Epithelial cell of proximal tubule (primary cell): Measurements from ENCODE around the gene FOXE3. TPM values are rescaled to one million over a fixed set of nuclear protein-coding genes. Genes with fewer than 3 reads are reported as not detected.

Source experiments
- DNase-seq: peaks from one replicate; pipeline ENCODE4 v3.0.0-alpha.2; 2011; ENCODE audit warnings: low read depth
- H3K4me3 ChIP-seq: 2 replicates; pipeline ENCODE4 v1.5.1; 2011; ENCODE audit warnings: low read depth, mild to moderate bottlenecking, low read length
- CTCF ChIP-seq: conservative IDR thresholded peaks from 2 replicates; pipeline ENCODE4 v1.5.1; 2012; ENCODE audit warnings: low read depth, mild to moderate bottlenecking, low read length
- total RNA-seq: library from RNA; depleted of rRNA; stranded (reverse); fragments of >200 nt; gene quantifications from 2 replicates; pipeline ENCODE4 v1.2.3, GENCODE V29; 2015

The FOXE3 gene
- total RNA-seq, 1 donor from 2014 or later = not detected

GRCh38 chr1:47384083-47384482, 32.0 kb upstream of the FOXE3 start:
- no peak for TF ChIP-seq CTCF
- no peak overlapping the region for H3K4me3 ChIP-seq
- no peak for DNase-seq

GRCh38 chr1:47385020-47385419, 31.1 kb upstream of the FOXE3 start:
- no peak overlapping the region for H3K4me3 ChIP-seq
- no peak for TF ChIP-seq CTCF
- DNase-seq = no peak

- no peak overlapping the region for H3K4me3 ChIP-seq
- TF ChIP-seq CTCF = no peak
- no peak for DNase-seq
Measured at GRCh38 chr1:47386268-47386667, 29.8 kb upstream of the FOXE3 start.

GRCh38 chr1:47388030-47388890, 27.8 kb upstream of the FOXE3 start:
- no peak overlapping the region for H3K4me3 ChIP-seq
- no peak for TF ChIP-seq CTCF
- no peak for DNase-seq

GRCh38 chr1:47388891-47389238, 27.2 kb upstream of the FOXE3 start:
- peak; percentile 84 for TF ChIP-seq CTCF
- DNase-seq = no peak
- no peak overlapping the region for H3K4me3 ChIP-seq

GRCh38 chr1:47389731-47390130, 26.4 kb upstream of the FOXE3 start:
- DNase-seq = no peak
- no peak for TF ChIP-seq CTCF
- H3K4me3 ChIP-seq = no peak overlapping the region

GRCh38 chr1:47390843-47391242, 25.2 kb upstream of the FOXE3 start:
- no peak for TF ChIP-seq CTCF
- no peak for DNase-seq
- no peak overlapping the region for H3K4me3 ChIP-seq
